Measurements from ENCODE around the gene SLC34A3.

SLC34A3 gene

DNA sequence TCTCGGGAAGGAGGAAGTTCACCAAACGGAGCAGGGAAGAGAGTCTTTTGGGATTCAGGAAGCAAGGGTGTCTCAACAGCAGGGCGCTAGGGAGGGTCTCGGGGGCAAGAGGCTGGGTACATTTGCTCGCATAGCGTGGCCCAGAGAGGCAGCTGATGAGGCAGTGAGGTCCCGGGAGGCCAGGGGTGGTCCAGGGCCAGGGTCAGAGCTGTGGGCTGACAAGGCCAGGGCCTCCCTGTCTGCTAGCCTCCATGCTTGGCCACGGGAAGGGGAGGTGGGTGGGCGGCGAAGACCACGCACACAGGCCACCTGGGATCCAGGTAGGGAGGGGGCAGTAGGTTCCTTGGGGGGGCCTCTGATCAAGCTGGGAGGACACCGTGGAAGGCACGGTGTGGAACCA lies 19.2 kb upstream of the SLC34A3 start:
- no peak for DNase-seq (ENCODE audit: low read depth)
- Histone ChIP-seq H3K9me3 (ENCODE audit: control insufficient read depth, low read length) (no peaks in the 10 kb centered on the region), H3K9ac (ENCODE audit: low read length) (no peak overlapping the region), H3K4me3 (ENCODE audit: low read length) (no peak overlapping the region), H3K4me1 (ENCODE audit: control insufficient read depth, insufficient read depth, low read length) (peaks cover 3% of the 10 kb centered on the region), H3K36me3 (ENCODE audit: control insufficient read depth, insufficient read depth, low read length, severe bottlenecking) (peaks cover 13% of the 10 kb centered on the region), H3K27me3 (replicated peaks; ENCODE audit: control insufficient read depth, insufficient read depth, low read length) (no peaks in the 10 kb centered on the region)

DNA sequence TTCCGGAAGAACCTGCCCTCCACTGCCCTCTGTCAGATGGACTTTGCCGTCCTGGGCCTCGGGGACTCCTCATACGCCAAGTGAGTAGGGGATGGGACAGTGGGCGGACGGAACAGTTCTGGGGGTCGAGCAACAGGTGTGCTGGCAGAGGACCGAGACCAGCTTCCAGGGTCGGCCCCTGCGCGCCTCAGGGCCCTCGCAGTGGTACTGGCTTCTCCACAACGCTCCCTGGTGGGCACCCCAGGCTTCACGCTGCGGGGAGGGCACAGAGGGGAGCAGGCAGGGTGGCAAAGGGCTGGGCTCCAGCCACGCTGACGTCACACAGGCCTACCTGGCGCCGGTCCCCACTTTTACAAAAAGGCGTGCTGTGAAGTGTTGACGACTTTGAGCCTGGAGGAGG lies 18.2 kb upstream of the SLC34A3 start:
- no peak overlapping the region for H3K9ac ChIP-seq (ENCODE audit: low read length)
- peaks cover 13% of the 10 kb centered on the region for H3K36me3 ChIP-seq (ENCODE audit: control insufficient read depth, insufficient read depth, low read length, severe bottlenecking)
- no peaks in the 10 kb centered on the region for H3K9me3 ChIP-seq (ENCODE audit: control insufficient read depth, low read length)
- H3K4me3 ChIP-seq (ENCODE audit: low read length) = no peak overlapping the region
- no peaks in the 10 kb centered on the region for H3K27me3 ChIP-seq (replicated peaks; ENCODE audit: control insufficient read depth, insufficient read depth, low read length)
- no peak for DNase-seq (ENCODE audit: low read depth)
- H3K4me1 ChIP-seq (ENCODE audit: control insufficient read depth, insufficient read depth, low read length) = peaks cover 9% of the 10 kb centered on the region

DNA sequence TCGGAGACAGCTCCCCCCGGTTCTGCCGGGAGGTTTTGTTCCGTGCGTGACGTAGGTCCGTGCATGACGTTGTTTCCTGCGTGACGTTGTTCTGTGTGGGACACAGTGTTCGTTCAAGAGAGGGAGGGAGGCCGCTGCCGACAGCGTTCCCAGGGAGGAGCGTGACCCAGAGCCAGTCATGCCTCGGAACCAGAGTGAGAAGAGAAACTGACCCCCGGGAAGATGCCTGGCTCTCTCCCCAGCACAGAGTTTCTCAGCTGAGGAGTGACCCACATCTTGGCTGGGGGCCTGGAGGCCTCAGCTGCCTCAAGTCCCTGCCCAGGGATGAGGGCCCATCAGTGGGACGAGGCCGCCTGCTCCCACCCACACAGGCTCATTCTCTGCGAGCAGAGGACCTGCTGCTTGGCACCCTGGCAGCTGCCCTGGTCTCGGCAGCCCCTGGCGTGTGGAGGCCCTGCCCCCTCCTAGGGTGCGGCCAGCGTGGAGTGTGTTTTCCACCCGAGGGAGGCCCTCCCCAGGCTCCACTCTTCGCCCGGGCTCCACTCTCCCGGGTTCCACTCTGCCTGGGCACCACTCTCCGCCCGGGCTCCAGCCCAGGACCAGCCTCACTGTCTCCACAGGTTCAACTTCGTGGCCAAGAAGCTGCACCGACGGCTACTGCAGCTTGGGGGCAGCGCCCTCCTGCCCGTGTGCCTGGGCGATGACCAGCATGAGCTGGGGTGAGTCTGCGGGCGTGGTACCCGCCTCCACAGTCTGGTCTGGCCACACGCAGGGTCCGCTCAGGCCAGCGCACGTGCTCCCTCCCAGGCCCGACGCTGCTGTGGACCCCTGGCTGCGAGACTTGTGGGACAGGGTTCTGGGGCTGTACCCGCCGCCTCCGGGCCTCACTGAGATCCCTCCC lies 17.3 kb upstream of the SLC34A3 start:
- no peak overlapping the region for H3K4me3 ChIP-seq (ENCODE audit: low read length)
- peaks cover 15% of the 10 kb centered on the region for H3K4me1 ChIP-seq (ENCODE audit: control insufficient read depth, insufficient read depth, low read length)
- no peak overlapping the region for H3K9ac ChIP-seq (ENCODE audit: low read length)
- peaks cover 13% of the 10 kb centered on the region for H3K36me3 ChIP-seq (ENCODE audit: control insufficient read depth, insufficient read depth, low read length, severe bottlenecking)
- no peaks in the 10 kb centered on the region for H3K9me3 ChIP-seq (ENCODE audit: control insufficient read depth, low read length)
- no peaks in the 10 kb centered on the region for H3K27me3 ChIP-seq (replicated peaks; ENCODE audit: control insufficient read depth, insufficient read depth, low read length)
- no peak for DNase-seq (ENCODE audit: low read depth)

DNA sequence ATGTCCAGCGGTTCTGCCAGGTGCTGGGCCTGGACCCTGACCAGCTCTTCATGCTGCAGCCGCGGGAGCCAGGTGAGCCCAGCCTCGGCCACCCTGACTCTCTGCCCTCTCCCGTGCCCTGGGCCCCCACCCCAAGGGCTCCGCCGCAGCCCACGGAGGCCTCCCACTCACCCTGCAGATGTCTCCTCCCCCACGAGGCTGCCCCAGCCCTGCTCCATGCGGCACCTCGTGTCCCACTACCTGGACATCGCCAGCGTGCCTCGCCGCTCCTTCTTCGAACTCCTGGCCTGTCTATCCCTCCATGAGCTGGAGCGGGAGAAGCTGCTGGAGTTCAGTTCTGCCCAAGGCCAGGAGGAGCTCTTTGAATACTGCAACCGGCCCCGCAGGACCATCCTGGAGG lies 16.1 kb upstream of the SLC34A3 start:
- no peaks in the 10 kb centered on the region for H3K9me3 ChIP-seq (ENCODE audit: control insufficient read depth, low read length)
- H3K27me3 ChIP-seq (replicated peaks; ENCODE audit: control insufficient read depth, insufficient read depth, low read length) = no peaks in the 10 kb centered on the region
- H3K4me1 ChIP-seq (ENCODE audit: control insufficient read depth, insufficient read depth, low read length) = peaks cover 23% of the 10 kb centered on the region
- no peak for DNase-seq (ENCODE audit: low read depth)
- H3K4me3 ChIP-seq (ENCODE audit: low read length) = no peak overlapping the region
- peaks cover 9% of the 10 kb centered on the region for H3K36me3 ChIP-seq (ENCODE audit: control insufficient read depth, insufficient read depth, low read length, severe bottlenecking)
- H3K9ac ChIP-seq (ENCODE audit: low read length) = no peak overlapping the region

DNA sequence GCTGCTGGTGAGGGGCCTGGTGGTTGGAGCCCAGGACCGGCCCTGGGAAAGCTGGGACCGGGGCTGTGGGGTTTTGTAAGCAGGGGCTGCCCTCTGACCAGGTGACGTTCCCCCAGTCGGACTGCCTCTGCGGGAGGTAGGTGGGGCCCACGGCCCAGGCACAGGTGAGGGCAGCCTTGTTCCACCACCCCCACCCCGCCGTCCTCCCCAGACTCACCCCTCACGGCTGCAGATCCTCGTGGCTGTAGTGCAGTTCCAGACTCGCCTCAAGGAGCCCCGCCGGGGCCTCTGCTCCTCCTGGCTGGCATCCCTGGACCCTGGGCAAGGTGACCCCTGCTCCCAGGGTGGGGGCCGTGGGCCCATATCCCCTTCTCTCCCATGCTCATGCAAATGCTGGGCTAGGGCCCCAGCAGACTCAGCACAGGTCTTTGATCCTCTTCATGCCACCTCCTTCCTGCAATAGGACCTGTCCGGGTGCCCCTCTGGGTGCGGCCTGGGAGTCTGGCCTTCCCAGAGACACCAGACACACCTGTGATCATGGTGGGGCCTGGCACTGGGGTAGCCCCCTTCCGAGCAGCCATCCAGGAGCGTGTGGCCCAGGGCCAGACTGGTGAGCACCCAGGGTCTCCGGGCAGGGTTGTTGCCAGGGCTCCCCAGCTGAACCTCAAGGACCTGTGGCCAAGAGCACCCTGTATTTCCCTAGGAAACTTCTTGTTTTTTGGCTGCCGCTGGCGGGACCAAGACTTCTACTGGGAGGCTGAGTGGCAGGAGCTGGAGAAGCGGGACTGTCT lies 15.3 kb upstream of the SLC34A3 start:
- Histone ChIP-seq H3K9me3 (ENCODE audit: control insufficient read depth, low read length) (no peaks in the 10 kb centered on the region), H3K9ac (ENCODE audit: low read length) (no peak overlapping the region), H3K4me1 (ENCODE audit: control insufficient read depth, insufficient read depth, low read length) (peaks cover 23% of the 10 kb centered on the region), H3K4me3 (ENCODE audit: low read length) (no peak overlapping the region), H3K27me3 (replicated peaks; ENCODE audit: control insufficient read depth, insufficient read depth, low read length) (no peaks in the 10 kb centered on the region), H3K36me3 (ENCODE audit: control insufficient read depth, insufficient read depth, low read length, severe bottlenecking) (peaks cover 9% of the 10 kb centered on the region)
- DNase-seq (ENCODE audit: low read depth) = no peak

DNA sequence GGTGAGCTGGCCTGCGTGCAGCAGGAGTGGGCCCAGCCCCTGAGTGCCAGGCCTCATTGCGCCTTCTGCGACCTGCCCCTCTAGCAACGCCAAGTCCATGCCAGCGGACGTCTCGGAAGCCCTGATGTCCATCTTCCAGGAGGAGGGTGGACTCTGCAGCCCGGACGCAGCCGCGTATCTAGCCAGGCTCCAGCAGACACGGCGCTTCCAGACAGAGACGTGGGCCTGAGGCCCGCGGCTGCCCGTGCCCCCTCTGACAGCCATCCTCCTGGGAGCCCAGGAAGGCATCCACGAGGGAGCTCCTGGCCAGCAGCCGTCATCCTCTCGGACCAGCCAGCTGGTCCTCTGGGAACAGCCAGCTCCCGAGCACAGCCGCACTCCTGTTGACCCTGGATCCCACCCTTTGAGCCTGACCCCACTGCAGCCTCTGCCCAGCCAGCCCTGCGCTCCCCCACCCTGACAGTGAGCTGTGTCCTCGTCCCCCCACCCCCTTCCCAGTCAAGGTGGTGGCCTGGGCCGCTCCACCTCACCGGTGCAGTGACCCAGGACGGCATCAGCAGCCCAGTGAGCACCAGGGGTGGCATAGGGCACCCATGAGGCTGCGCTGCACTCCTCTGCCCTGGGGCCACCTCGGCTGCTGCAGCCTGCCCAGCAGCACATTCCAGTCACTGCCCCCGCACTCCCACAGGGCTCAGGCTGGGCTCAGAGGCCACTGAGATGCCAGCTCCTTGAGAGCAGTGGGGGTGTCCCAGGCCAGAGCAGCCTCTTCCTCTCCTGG lies 14.3 kb upstream of the SLC34A3 start:
- Histone ChIP-seq H3K36me3 (ENCODE audit: control insufficient read depth, insufficient read depth, low read length, severe bottlenecking) (peaks cover 9% of the 10 kb centered on the region), H3K9me3 (ENCODE audit: control insufficient read depth, low read length) (no peaks in the 10 kb centered on the region), H3K27me3 (replicated peaks; ENCODE audit: control insufficient read depth, insufficient read depth, low read length) (no peaks in the 10 kb centered on the region), H3K4me1 (ENCODE audit: control insufficient read depth, insufficient read depth, low read length) (peaks cover 23% of the 10 kb centered on the region), H3K9ac (ENCODE audit: low read length) (no peak overlapping the region), H3K4me3 (ENCODE audit: low read length) (no peak overlapping the region)
- DNase-seq (ENCODE audit: low read depth) = no peak

DNA sequence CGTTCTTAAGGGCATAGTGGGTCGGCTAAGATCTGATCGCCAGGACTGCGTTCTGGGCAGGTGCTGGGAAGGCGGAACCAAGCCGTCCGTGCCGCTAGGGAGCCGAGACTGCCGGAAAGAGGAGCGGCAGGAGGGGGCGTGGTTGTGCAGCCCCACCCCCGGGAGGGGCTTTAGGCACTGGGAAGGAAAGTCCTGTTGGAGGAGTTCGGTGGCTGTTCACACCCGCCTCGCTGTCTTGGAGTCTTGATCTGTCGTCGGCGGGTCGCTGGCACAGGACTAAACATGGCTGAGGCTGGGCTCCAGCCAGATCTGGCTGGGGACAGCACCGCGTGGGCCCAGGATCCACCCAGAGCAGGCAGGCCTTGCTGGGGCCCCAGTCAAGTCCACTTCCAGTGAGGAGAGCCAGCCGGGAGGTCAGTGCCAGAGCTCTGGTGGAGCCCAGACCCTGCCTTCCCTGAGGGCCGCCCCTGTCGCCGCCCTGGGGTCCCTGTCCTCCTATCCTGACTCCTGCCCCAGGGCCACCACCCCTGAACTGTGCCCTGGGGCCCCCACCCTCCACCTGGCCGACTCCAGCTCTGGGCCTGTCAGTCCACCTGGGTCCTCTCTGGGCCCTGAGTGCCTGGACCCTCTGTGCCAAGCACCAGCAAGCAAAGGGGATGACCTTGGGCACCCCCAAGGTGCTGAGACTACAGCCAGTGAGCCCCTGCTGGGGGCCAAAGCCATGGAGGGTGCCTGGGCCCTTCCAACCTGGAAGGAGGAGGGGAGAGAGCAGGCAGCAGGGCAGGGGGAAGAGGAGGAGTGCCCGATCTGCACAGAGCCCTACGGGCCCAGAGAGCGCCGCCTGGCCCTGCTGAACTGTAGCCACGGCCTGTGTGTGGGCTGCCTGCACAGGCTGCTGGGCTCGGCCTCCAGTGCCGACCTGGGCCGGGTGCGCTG lies 13.2 kb upstream of the SLC34A3 start:
- Histone ChIP-seq H3K4me3 (ENCODE audit: low read length) (peak overlapping the region; percentile 49), H3K9ac (ENCODE audit: low read length) (peak overlapping the region; percentile 51), H3K27me3 (replicated peaks; ENCODE audit: control insufficient read depth, insufficient read depth, low read length) (no peaks in the 10 kb centered on the region), H3K9me3 (ENCODE audit: control insufficient read depth, low read length) (no peaks in the 10 kb centered on the region), H3K4me1 (ENCODE audit: control insufficient read depth, insufficient read depth, low read length) (peaks cover 23% of the 10 kb centered on the region), H3K36me3 (ENCODE audit: control insufficient read depth, insufficient read depth, low read length, severe bottlenecking) (peaks cover 9% of the 10 kb centered on the region)
- DNase-seq (ENCODE audit: low read depth) = no peak

DNA sequence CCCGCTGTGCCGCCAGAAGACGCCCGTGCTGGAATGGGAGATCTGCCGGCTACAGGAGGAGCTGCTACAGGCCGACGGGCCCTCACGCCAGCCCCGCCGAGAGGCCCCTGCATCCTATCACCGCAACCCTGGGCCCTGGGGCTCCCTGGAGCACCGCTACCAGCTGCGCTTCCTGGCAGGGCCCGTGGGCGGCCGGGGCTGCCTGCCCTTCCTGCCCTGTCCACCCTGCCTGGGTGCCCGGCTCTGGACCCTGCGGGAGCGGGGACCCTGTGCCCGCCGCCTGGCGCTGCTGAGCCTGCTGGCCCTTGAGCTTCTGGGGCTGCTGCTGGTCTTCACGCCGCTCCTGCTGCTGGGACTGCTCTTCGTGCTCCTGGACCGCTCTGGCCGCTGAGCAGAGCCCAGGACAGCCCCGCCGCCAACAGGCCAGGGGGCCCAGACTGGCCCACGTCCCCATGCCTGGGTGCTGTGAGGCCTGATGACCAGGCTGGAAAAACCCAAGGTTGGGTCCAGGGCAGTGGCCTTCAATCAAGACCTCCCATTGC lies 12.4 kb upstream of the SLC34A3 start:
- DNase-seq (ENCODE audit: low read depth) = no peak
- H3K9ac ChIP-seq (ENCODE audit: low read length) = peak overlapping the region; percentile 51
- no peaks in the 10 kb centered on the region for H3K27me3 ChIP-seq (replicated peaks; ENCODE audit: control insufficient read depth, insufficient read depth, low read length)
- H3K36me3 ChIP-seq (ENCODE audit: control insufficient read depth, insufficient read depth, low read length, severe bottlenecking) = peaks cover 9% of the 10 kb centered on the region
- no peak overlapping the region for H3K4me3 ChIP-seq (ENCODE audit: low read length)
- peaks cover 28% of the 10 kb centered on the region for H3K4me1 ChIP-seq (ENCODE audit: control insufficient read depth, insufficient read depth, low read length)
- H3K9me3 ChIP-seq (ENCODE audit: control insufficient read depth, low read length) = no peaks in the 10 kb centered on the region

DNA sequence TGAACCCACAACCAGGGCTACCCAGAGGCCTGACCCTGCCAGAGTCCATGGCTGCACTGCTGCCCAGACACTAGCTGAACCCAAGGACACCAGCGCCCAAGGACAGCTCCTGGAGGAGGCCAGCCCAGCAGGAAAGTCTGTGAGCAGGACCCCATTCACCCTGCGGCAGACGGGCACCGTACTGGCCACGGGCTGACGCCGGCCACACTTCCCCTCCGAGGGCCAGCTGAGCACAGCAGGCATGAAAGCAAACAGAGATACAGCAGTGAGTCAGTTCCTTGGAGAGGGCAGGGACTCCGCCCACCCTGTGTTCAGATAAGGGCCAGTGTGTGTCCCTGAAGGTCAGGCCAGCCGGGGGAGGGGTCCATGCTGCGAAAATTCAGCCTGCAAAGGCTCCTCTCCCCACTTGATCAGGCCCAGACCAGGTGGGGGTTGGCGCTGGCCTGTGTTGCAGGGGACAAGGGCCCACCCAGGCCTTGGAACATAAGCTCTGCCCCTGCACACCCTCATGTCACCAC lies 11.9 kb upstream of the SLC34A3 start:
- no peaks in the 10 kb centered on the region for H3K27me3 ChIP-seq (replicated peaks; ENCODE audit: control insufficient read depth, insufficient read depth, low read length)
- H3K4me3 ChIP-seq (ENCODE audit: low read length) = no peak overlapping the region
- peaks cover 9% of the 10 kb centered on the region for H3K36me3 ChIP-seq (ENCODE audit: control insufficient read depth, insufficient read depth, low read length, severe bottlenecking)
- H3K4me1 ChIP-seq (ENCODE audit: control insufficient read depth, insufficient read depth, low read length) = peaks cover 28% of the 10 kb centered on the region
- no peak for DNase-seq (ENCODE audit: low read depth)
- peak overlapping the region; percentile 38 for H3K9ac ChIP-seq (ENCODE audit: low read length)
- H3K9me3 ChIP-seq (ENCODE audit: control insufficient read depth, low read length) = no peaks in the 10 kb centered on the region

DNA sequence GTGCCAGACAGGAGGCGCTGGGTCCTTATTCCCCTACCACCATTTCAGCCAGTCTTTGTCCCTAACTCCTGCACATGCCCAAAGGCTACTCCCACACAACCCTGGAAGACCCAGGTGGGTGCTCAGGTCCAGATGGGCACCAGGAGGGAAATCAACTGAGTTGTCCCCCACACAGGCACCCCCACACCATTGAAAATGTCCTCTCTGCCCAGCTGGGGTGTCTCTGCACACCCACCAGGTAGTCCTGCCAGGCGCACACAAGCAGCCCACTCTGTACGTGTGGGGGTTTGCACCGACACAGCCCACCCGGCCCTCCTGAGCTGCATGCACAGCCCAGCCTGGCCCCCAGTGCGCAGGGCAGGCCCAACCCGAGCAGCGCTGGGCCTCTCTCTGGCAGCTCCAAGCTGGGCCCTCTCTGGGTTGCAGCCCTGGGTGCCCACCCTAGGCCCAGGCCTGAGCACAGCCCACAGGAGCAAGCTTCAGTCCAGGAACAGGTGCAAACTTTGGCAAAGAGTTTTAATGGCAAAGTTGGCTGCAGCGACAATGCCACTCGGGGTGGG lies 10.9 kb upstream of the SLC34A3 start:
- Histone ChIP-seq H3K36me3 (ENCODE audit: control insufficient read depth, insufficient read depth, low read length, severe bottlenecking) (peaks cover 2% of the 10 kb centered on the region), H3K4me1 (ENCODE audit: control insufficient read depth, insufficient read depth, low read length) (peaks cover 32% of the 10 kb centered on the region), H3K9me3 (ENCODE audit: control insufficient read depth, low read length) (no peaks in the 10 kb centered on the region), H3K27me3 (replicated peaks; ENCODE audit: control insufficient read depth, insufficient read depth, low read length) (no peaks in the 10 kb centered on the region), H3K9ac (ENCODE audit: low read length) (no peak overlapping the region), H3K4me3 (ENCODE audit: low read length) (no peak overlapping the region)
- DNase-seq (ENCODE audit: low read depth) = no peak
